Dermis blood vessel endothelial cell (primary cell): ENCODE measurements around the gene LRRC75B. TPM values are rescaled to one million over a fixed set of nuclear protein-coding genes. Genes with fewer than 3 reads are reported as not detected.
"Not testable (repeated sequence)": the region's sequence is repeated elsewhere in the genome, so short reads cannot be mapped to it uniquely, and the experiment has no call there.

ENCODE experiments used
- DNase-seq: peaks from one replicate; pipeline ENCODE4 v3.0.0; 2010
- total RNA-seq: library from RNA; depleted of rRNA; stranded (reverse); fragments of >200 nt; gene quantifications from 2 replicates; pipeline ENCODE4 v1.2.3, GENCODE V29; 2014

LRRC75B gene
- total RNA-seq, 1 donor from 2014 or later = 6.3 TPM

- DNase-seq = not testable (repeated sequence)
Observed at GRCh38 chr22:24552503-24553286, 40.2 kb downstream of the LRRC75B start.

DNA sequence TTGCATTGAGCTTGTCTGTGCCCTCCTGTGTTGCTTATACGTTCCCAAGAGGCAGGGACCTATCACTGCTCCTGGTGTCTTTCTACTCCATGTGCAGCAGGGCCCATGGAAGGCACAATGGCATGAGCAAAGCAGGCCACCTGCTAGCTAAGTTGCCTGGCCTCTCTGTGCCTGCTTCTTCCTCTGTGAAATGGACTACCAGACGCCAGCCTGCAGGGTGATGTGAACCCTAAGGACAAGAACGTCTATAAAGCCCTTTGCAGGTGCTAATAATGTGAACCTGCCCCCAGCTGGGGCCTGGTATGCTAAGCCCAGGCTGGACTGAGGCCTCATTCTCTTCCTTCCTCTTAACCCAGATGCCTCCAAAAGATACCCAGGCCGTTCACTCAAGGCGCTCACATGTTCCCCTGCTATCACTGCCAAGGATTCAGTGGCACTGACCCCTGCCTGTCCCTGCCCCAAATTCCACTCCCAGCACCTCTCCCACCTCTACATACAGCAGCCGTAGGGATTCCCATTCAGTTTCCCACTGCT lies 41.9 kb downstream of the LRRC75B start:
- DNase-seq = no peak

GRCh38 chr22:24550028-24550901 lies 42.6 kb downstream of the LRRC75B start:
- DNase-seq = no peak

DNA sequence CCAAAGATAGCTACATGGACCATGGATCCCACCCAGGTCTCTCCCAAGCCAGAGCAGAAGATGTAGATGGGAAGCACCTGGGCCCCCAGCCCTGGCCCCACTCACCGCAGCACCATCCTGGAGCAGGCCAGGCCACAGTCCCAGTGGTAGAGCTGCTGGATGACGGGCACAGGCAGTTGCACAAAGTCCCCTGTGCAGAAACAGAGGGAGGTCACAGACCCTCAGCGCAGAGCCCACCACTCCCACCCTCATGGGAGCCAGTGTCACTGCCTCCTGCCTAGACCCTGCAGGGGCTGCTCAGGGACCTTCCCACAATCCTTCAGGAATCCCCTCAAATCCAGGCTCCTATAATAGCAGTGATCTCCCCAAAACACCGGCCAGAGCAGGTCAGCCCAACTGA lies 44.1 kb downstream of the LRRC75B start:
- no peak for DNase-seq

GRCh38 chr22:24543679-24544243 lies 49.1 kb downstream of the LRRC75B start:
- DNase-seq = no peak

GRCh38 chr22:24543185-24543601 lies 49.7 kb downstream of the LRRC75B start:
- DNase-seq = no peak

DNA sequence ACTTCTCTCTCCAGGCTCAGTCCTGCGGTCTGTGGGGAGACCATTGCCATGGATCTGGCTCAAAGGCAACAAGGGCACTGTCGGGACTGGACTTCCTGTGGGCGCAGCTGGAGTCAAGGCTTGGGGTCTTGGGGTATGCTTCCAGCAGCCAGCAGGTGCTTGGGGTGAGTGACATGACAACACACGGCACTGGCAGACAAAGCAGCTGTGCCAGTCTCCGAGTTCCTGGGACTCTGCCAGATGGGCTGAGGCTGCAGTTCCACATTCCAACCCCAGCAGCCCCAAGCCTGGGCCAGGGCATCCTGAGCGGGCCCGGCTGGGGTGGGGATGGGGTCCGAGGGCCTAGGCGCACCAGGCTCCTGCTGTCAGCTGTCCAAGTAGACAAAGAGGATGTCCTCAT lies 50.2 kb downstream of the LRRC75B start:
- no peak for DNase-seq

DNA sequence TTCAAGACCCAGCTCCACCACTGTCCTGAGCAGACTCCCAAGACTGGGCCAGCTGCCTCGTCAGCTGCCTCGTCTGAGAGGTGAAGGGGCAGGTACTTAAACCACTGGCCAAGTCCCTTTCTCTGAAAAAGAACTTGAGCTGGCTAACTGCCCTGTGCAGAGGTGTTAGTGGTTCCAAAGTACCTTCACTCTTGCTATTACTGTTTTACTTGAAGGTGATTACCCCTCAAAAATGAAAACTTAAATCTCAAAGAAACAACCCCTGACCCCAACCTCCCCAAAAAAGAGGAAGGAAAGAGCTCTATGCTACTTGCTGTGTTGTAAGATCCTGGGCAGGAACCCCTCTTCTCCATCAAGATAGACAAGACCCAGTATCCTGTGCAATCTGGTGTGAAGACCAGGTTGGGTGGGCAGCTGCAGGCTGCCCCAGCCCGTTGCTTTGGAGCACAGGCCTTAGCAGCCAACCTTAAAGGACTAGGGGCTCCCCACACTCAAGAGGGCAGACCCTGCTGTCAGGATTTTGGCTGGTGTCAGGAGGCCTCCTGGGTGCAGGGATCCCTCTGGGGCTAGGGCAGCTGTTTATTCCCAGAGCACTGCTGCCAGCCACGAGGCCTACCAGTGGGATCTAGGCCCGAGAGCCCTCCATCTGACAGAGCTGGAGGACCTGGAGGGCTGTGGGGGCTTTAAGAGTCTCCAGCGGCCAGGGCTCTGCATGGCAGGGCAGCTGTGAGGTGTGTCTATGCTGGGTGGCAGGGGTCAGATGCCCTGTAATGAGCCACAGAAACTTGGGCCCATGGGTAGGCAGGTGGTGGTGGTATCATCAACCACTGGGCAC lies 51.0 kb downstream of the LRRC75B start:
- no peak for DNase-seq

GRCh38 chr22:24540470-24540869 lies 52.4 kb downstream of the LRRC75B start:
- no peak for DNase-seq

DNA sequence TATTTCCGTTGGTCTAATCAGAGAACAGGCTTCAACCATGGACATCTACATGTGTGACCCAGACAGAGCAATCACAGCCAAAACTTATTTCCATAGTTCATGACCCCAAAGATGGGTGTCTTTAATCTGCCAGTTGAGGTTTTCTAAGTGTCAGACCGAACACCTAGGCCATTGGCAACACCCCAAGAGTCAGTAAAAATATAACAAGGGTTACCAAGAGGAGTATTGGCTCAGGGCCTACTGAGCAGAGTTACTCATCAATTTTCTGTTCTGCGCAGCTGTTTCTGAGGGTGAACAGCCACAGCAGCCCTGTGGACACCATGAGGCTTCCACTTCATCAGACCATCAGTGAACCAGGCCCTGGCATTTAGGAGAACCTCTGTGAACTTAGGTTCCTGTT lies 56.8 kb downstream of the LRRC75B start:
- no peak for DNase-seq

Other genes starting within 250 kb of the LRRC75B start
- 11.4 and 16.2 TPM in 2 replicates for gene ADORA2A, start 165.5 kb downstream of the LRRC75B start, total RNA-seq
- 0.17 TPM in 1 of 2 replicates, not detected in the other for gene UPB1, start 97.7 kb downstream of the LRRC75B start, total RNA-seq
- gene GUCD1, start 37.9 kb downstream of the LRRC75B start, total RNA-seq = 284 and 311 TPM in 2 replicates
- gene SNRPD3, start 37.1 kb downstream of the LRRC75B start, total RNA-seq = 196 and 284 TPM in 2 replicates
- 2.2 and 2.6 TPM in 2 replicates for gene GGT1, start 10.1 kb upstream of the LRRC75B start, total RNA-seq
- gene PIWIL3, start 181.6 kb upstream of the LRRC75B start, total RNA-seq = 0.17 TPM in 1 of 2 replicates, not detected in the other
- gene SGSM1, start 213.1 kb upstream of the LRRC75B start, total RNA-seq = 4.1 and 7.2 TPM in 2 replicates